Left ventricle myocardium inferior (tissue), 1 donor: ENCODE results near the gene ITGBL1. TPM values are rescaled to one million over a fixed set of nuclear protein-coding genes. Genes with fewer than 3 reads are reported as not detected.

ENCODE experiments used
- DNase-seq: peaks from one replicate; pipeline ENCODE4 v3.0.0-alpha.2; 2020
- H3K27ac ChIP-seq: fragments of 200-600 bp; replicated peaks from 2 replicates; pipeline ENCODE4 v1.8.0; 2021
- H3K27me3 ChIP-seq: fragments of 200-600 bp; 2 replicates; pipeline ENCODE4 v1.8.0; 2021; ENCODE audit warnings: low read depth
- H3K36me3 ChIP-seq: fragments of 200-600 bp; 2 replicates; pipeline ENCODE4 v1.8.0; 2021
- H3K4me1 ChIP-seq: fragments of 200-600 bp; 2 replicates; pipeline ENCODE4 v1.8.0; 2021
- H3K4me3 ChIP-seq: fragments of 200-600 bp; 2 replicates; pipeline ENCODE4 v1.8.0; 2021; ENCODE audit warnings: mild to moderate bottlenecking, moderate library complexity
- H3K9me3 ChIP-seq: fragments of 200-600 bp; replicated peaks from 2 replicates; pipeline ENCODE4 v1.8.0; 2021
- CTCF ChIP-seq: fragments of 200-600 bp; IDR thresholded peaks from 2 replicates; pipeline ENCODE4 v1.8.0; 2021; ENCODE audit warnings: antibody characterized with exemption, mild to moderate bottlenecking, borderline replicate concordance
- intact Hi-C: fragments of 100-400 bp; cut with micrococcal nuclease; formaldehyde crosslinking; loops from one replicate; pipeline ENCODE4 v1.11.0; 2022
- total RNA-seq: library from RNA; stranded (reverse); fragmentation: NEBNext Ultra II Directional; extraction: Animal tissue kit (Norgen Biotek cat#: 25700); gene quantifications from one replicate; pipeline ENCODE4 v1.2.1, GENCODE V29; 2021
- donor health status: DM: no; HTN: yes; CAD: no; lungs with severe emphysema.

ITGBL1 gene
- total RNA-seq, 1 donor from 2014 or later, result 2.2 TPM

GRCh38 chr13:101736566-101736965 lies 284.1 kb downstream of the ITGBL1 start:
- Histone ChIP-seq H3K27ac (no peak overlapping the region), H3K4me1 (no peaks in the 10 kb centered on the region), H3K27me3 (no peaks in the 10 kb centered on the region), H3K36me3 (no peaks in the 10 kb centered on the region), H3K4me3 (no peak overlapping the region), H3K9me3 (no peaks in the 10 kb centered on the region)
- no peak for TF ChIP-seq CTCF
- DNase-seq, result no peak
- intact Hi-C loops, result no loop called here

- Histone ChIP-seq H3K27ac (no peak overlapping the region), H3K4me1 (no peaks in the 10 kb centered on the region)
These were observed 285.9 kb downstream of the ITGBL1 start for GRCh38 chr13:101738336-101738735.

GRCh38 chr13:101739382-101740178 lies 287.1 kb downstream of the ITGBL1 start:
- H3K27me3 ChIP-seq, result no peaks in the 10 kb centered on the region
- DNase-seq, result no peak
- TF ChIP-seq CTCF, result no peak
- H3K4me3 ChIP-seq, result no peak overlapping the region
- intact Hi-C loops, result no loop called here
- H3K4me1 ChIP-seq, result no peaks in the 10 kb centered on the region
- H3K9me3 ChIP-seq, result no peaks in the 10 kb centered on the region
- no peak overlapping the region for H3K27ac ChIP-seq
- H3K36me3 ChIP-seq, result no peaks in the 10 kb centered on the region

More at GRCh38 chr13:101738336-101738735, 285.9 kb downstream of the ITGBL1 start:
- H3K36me3 ChIP-seq, result no peaks in the 10 kb centered on the region
- no peak for DNase-seq
- TF ChIP-seq CTCF, result no peak
- no peaks in the 10 kb centered on the region for H3K27me3 ChIP-seq
- no peaks in the 10 kb centered on the region for H3K9me3 ChIP-seq
- H3K4me3 ChIP-seq, result no peak overlapping the region
- intact Hi-C loops, result no loop called here

GRCh38 chr13:101746513-101746912 lies 294.0 kb downstream of the ITGBL1 start:
- no peak for TF ChIP-seq CTCF
- no peaks in the 10 kb centered on the region for H3K9me3 ChIP-seq
- DNase-seq, result no peak
- no peaks in the 10 kb centered on the region for H3K27me3 ChIP-seq
- intact Hi-C loops, result no loop called here
- no peaks in the 10 kb centered on the region for H3K36me3 ChIP-seq
- H3K4me3 ChIP-seq, result no peak overlapping the region
- no peak overlapping the region for H3K27ac ChIP-seq
- peaks cover 3% of the 10 kb centered on the region for H3K4me1 ChIP-seq

- Histone ChIP-seq H3K27me3 (no peaks in the 10 kb centered on the region), H3K9me3 (no peaks in the 10 kb centered on the region), H3K36me3 (no peaks in the 10 kb centered on the region), H3K27ac (no peak overlapping the region), H3K4me3 (no peak overlapping the region), H3K4me1 (peaks cover 6% of the 10 kb centered on the region)
- no peak for TF ChIP-seq CTCF
- no peak for DNase-seq
- intact Hi-C loops, result no loop called here
These were observed 294.6 kb downstream of the ITGBL1 start for GRCh38 chr13:101747039-101747438.
